Hindlimb muscle (tissue), 1 donor: Measurements from ENCODE around the gene DLGAP3. TPM values are rescaled to one million over a fixed set of nuclear protein-coding genes. Genes with fewer than 3 reads are reported as not detected.
A peak's percentile ranks its signal among the peaks of the same experiment; 100 is the strongest.

ENCODE experiments used
- DNase-seq: peaks from one replicate; pipeline ENCODE4 v3.0.0-alpha.2; 2013
- polyA plus RNA-seq: library from polyadenylated mRNA; unstranded; fragments of 120-200 nt; gene quantifications from one replicate; pipeline ENCODE4 v1.2.1, GENCODE V29; 2013; ENCODE audit not compliant: insufficient read length

DLGAP3 gene
- polyA plus RNA-seq, 1 donor, result 0.45 TPM

- no peak for DNase-seq
Observed at GRCh38 chr1:34900775-34901502, 28.5 kb downstream of the DLGAP3 start.

- DNase-seq, result no peak
Observed at GRCh38 chr1:34899906-34900305, 29.5 kb downstream of the DLGAP3 start.

GRCh38 chr1:34899471-34899870 lies 30.0 kb downstream of the DLGAP3 start:
- no peak for DNase-seq

GRCh38 chr1:34898330-34898761 lies 31.1 kb downstream of the DLGAP3 start:
- DNase-seq, result no peak

- no peak for DNase-seq
Observed at GRCh38 chr1:34896612-34897011, 32.8 kb downstream of the DLGAP3 start.

- no peak for DNase-seq
Observed at GRCh38 chr1:34889705-34890104, 39.7 kb downstream of the DLGAP3 start.

GRCh38 chr1:34887593-34887992 lies 41.9 kb downstream of the DLGAP3 start:
- DNase-seq, result no peak

GRCh38 chr1:34885405-34886247 lies 43.8 kb downstream of the DLGAP3 start:
- no peak for DNase-seq

GRCh38 chr1:34884961-34885360 lies 44.5 kb downstream of the DLGAP3 start:
- no peak for DNase-seq

GRCh38 chr1:34884536-34884935 lies 44.9 kb downstream of the DLGAP3 start:
- DNase-seq, result no peak

GRCh38 chr1:34879230-34879629 lies 50.2 kb downstream of the DLGAP3 start:
- DNase-seq, result no peak

GRCh38 chr1:34876406-34876805 lies 53.0 kb downstream of the DLGAP3 start:
- DNase-seq, result no peak

- DNase-seq, result no peak
Observed at GRCh38 chr1:34874296-34874952, 55.0 kb downstream of the DLGAP3 start.

GRCh38 chr1:34872133-34872503 lies 57.3 kb downstream of the DLGAP3 start:
- DNase-seq, result no peak

- DNase-seq, result no peak
Observed at GRCh38 chr1:34871443-34872132, 57.9 kb downstream of the DLGAP3 start.

- no peak for DNase-seq
Observed at GRCh38 chr1:34870395-34870794, 59.1 kb downstream of the DLGAP3 start.

- DNase-seq, result no peak
Observed at GRCh38 chr1:34869760-34870159, 59.7 kb downstream of the DLGAP3 start.

GRCh38 chr1:34868230-34869049 lies 61.0 kb downstream of the DLGAP3 start:
- DNase-seq, result no peak

GRCh38 chr1:34867415-34867814 lies 62.0 kb downstream of the DLGAP3 start:
- no peak for DNase-seq

GRCh38 chr1:34866762-34867109 lies 62.7 kb downstream of the DLGAP3 start:
- DNase-seq, result no peak

- DNase-seq, result peak; percentile 86
Observed at GRCh38 chr1:34865981-34866761, 63.3 kb downstream of the DLGAP3 start.
